Tibial nerve (tissue), 3 donors: Measurements from ENCODE around the gene LCORL.

Experiments
- CTCF ChIP-seq, 5 experiments: fragments of 200-600 bp in 3 of 5; fragments of 450-650 bp in 2 of 5; sonication (generic) in 3 of 5; IDR thresholded peaks; one replicate each; pipeline ENCODE4 v1.5.1; 2016 to 2019; ENCODE audit warnings: antibody characterized with exemption in 5 of 5, mild to moderate bottlenecking in 3 of 5, moderate library complexity in 2 of 5
- POLR2A ChIP-seq, 2 donors: fragments of 450-650 bp; IDR thresholded peaks; one replicate each; pipeline ENCODE4 v1.6.1; 2017; ENCODE audit warnings: antibody characterized with exemption in 2 of 2, mild to moderate bottlenecking in 2 of 2, moderate library complexity in 2 of 2

GRCh38 chr4:17957688-17958087 is 63.9 kb downstream of the LCORL start:
- no peak for TF ChIP-seq POLR2A (IDR thresholded peaks at IDR 0.05)
- no peak for TF ChIP-seq CTCF (IDR thresholded peaks at IDR 0.05)
